IMR-90 (cell line): ENCODE results near the gene CCDC122.

ENCODE experiments used
- POLR2A ChIP-seq: IDR thresholded peaks from 2 replicates; pipeline ENCODE4 v1.6.1; 2012; ENCODE audit warnings: mild to moderate bottlenecking, low read depth, low read length
- SMC3 ChIP-seq: fragments of 150-350 bp; IDR thresholded peaks from 2 replicates; pipeline ENCODE4 v1.6.1; 2016; ENCODE audit warnings: low read depth, mild to moderate bottlenecking, antibody characterized with exemption, low read length, moderate library complexity
- TF ChIP-seq, protein P1 (sequence below): conservative IDR thresholded peaks from 2 replicates; pipeline ENCODE4 v1.5.1; 2012; ENCODE audit warnings: mild to moderate bottlenecking, low read depth, low read length, improper control_type of control experiment

DNA sequence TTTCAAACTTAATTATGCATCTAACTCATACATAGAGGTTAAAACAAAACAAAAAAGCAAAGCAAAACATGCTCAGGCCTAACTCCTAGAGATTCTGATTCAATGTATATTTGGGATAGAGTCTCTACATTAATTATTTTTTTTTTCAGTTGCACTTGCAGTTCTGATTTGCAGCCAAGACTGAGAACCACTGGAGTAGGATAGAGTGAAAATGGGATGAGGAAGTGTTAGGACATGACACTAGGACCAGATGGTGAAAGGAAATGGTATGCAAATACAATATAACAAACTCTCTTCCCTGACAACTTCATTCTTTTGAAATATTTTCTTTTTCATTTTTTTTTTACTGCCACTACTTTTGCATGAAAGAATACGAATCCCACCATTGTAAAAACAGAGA lies 1.8 kb downstream of the CCDC122 start:
- no peak for TF ChIP-seq POLR2A
- TF ChIP-seq SMC3: no peak
- TF ChIP-seq, protein P1, sequence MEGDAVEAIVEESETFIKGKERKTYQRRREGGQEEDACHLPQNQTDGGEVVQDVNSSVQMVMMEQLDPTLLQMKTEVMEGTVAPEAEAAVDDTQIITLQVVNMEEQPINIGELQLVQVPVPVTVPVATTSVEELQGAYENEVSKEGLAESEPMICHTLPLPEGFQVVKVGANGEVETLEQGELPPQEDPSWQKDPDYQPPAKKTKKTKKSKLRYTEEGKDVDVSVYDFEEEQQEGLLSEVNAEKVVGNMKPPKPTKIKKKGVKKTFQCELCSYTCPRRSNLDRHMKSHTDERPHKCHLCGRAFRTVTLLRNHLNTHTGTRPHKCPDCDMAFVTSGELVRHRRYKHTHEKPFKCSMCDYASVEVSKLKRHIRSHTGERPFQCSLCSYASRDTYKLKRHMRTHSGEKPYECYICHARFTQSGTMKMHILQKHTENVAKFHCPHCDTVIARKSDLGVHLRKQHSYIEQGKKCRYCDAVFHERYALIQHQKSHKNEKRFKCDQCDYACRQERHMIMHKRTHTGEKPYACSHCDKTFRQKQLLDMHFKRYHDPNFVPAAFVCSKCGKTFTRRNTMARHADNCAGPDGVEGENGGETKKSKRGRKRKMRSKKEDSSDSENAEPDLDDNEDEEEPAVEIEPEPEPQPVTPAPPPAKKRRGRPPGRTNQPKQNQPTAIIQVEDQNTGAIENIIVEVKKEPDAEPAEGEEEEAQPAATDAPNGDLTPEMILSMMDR: no peak
